ENCODE results near the gene ATP9B.

The ATP9B gene

DNA sequence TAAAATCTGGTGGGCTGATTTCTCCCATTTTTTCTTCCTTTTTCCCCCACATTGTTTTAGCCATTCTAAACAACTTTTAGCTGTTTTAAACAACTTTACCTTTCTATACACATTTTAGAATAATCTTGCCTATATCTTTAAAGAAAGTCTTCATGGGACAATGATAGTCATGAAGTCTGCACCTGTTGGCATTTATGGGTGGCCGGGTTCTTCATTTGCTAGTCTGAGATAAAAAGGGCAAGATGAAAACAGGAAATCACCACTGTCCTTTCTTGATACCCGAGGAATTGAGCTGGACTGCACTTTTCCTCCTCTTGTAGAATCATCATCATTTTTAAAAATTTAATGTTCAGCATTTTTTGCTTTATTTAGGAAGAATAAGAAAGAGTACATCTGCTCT is 104.5 kb downstream of the ATP9B start:
- no peaks in the 10 kb centered on the region for H3K4me1 ChIP-seq (ENCODE audit: insufficient read depth, poor library complexity, severe bottlenecking)
- no peaks in the 10 kb centered on the region for H3K9me3 ChIP-seq (ENCODE audit: severe bottlenecking)
- TF ChIP-seq, protein P1, sequence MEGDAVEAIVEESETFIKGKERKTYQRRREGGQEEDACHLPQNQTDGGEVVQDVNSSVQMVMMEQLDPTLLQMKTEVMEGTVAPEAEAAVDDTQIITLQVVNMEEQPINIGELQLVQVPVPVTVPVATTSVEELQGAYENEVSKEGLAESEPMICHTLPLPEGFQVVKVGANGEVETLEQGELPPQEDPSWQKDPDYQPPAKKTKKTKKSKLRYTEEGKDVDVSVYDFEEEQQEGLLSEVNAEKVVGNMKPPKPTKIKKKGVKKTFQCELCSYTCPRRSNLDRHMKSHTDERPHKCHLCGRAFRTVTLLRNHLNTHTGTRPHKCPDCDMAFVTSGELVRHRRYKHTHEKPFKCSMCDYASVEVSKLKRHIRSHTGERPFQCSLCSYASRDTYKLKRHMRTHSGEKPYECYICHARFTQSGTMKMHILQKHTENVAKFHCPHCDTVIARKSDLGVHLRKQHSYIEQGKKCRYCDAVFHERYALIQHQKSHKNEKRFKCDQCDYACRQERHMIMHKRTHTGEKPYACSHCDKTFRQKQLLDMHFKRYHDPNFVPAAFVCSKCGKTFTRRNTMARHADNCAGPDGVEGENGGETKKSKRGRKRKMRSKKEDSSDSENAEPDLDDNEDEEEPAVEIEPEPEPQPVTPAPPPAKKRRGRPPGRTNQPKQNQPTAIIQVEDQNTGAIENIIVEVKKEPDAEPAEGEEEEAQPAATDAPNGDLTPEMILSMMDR (IDR thresholded peaks at IDR 0.05; ENCODE audit: poor library complexity, severe bottlenecking): no peak
- no peak overlapping the region for H3K4me3 ChIP-seq (ENCODE audit: severe bottlenecking)
- no peaks in the 10 kb centered on the region for H3K27me3 ChIP-seq (ENCODE audit: insufficient read depth, poor library complexity, severe bottlenecking)
- H3K36me3 ChIP-seq (ENCODE audit: low read depth): no peaks in the 10 kb centered on the region
- DNase-seq (ENCODE audit: low spot score): no peak
- H3K27ac ChIP-seq (ENCODE audit: poor library complexity, severe bottlenecking): no peak overlapping the region
- no peak for ATAC-seq (ENCODE audit: low read depth)

DNA sequence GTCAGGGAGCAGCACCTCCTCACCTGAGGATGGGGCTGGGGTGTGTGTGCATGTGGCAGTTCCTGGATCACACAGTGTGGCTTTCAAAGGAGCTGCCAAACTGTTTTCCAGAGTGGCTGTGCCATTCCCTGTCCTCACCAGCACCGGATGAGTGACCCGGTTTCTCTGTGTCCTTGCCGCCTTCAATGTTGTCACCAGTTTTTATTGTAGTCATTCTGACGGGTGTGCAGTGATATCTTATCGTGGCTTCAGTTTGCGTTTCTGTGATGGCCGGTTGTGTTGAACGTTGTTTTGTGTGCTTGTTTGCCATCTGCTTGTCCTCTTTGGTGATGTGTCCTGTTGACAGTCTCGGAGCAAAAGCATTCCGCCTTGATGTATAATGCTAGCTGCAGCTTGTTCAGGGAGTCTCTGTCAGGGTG is 108.9 kb downstream of the ATP9B start:
- Histone ChIP-seq H3K9me3 (ENCODE audit: severe bottlenecking) (no peaks in the 10 kb centered on the region), H3K4me3 (ENCODE audit: severe bottlenecking) (no peak overlapping the region), H3K36me3 (ENCODE audit: low read depth) (no peaks in the 10 kb centered on the region), H3K4me1 (ENCODE audit: insufficient read depth, poor library complexity, severe bottlenecking) (no peaks in the 10 kb centered on the region), H3K27ac (ENCODE audit: poor library complexity, severe bottlenecking) (no peak overlapping the region), H3K27me3 (ENCODE audit: insufficient read depth, poor library complexity, severe bottlenecking) (no peaks in the 10 kb centered on the region)
- TF ChIP-seq, protein P1 (IDR thresholded peaks at IDR 0.05; ENCODE audit: poor library complexity, severe bottlenecking): no peak
- DNase-seq (ENCODE audit: low spot score) (no peak), ATAC-seq (ENCODE audit: low read depth) (no peak)

DNA sequence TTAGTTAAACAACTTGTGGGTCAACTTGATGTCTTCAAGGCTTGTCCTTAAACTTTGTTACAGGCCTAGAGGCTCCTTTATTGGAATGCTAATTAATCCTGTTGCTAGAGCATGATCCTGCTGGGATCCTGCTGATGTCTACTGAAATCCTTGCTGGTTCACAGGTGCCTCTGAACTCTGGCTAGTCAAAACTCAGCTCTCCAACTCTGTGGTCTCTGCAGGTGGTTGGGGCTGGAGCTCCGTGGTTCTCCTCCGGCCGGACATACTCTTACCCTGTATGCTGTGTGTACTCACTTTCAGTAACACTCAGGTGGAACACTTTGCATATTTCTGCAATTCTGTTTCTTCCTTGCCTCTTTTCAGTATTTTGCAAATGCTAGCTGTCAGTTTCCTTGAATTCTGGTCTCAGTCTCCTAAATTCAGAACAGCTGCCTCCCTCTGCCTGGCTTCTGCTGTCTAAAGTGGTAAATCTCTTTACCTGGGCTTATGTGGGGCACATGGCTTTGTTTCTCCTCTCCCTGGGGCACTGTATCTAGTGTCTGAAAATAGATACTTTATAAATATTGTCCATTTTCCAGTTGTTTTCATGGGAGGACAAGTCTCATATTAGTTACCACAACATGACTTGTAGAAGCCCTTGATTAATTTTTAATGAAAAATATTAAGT is 113.0 kb downstream of the ATP9B start:
- ATAC-seq (ENCODE audit: low read depth) (no peak), DNase-seq (ENCODE audit: low spot score) (no peak)
- Histone ChIP-seq H3K4me3 (ENCODE audit: severe bottlenecking) (no peak overlapping the region), H3K36me3 (ENCODE audit: low read depth) (no peaks in the 10 kb centered on the region), H3K27ac (ENCODE audit: poor library complexity, severe bottlenecking) (no peak overlapping the region), H3K9me3 (ENCODE audit: severe bottlenecking) (no peaks in the 10 kb centered on the region), H3K4me1 (ENCODE audit: insufficient read depth, poor library complexity, severe bottlenecking) (no peaks in the 10 kb centered on the region), H3K27me3 (ENCODE audit: insufficient read depth, poor library complexity, severe bottlenecking) (no peaks in the 10 kb centered on the region)
- TF ChIP-seq, protein P1 (IDR thresholded peaks at IDR 0.05; ENCODE audit: poor library complexity, severe bottlenecking): no peak

DNA sequence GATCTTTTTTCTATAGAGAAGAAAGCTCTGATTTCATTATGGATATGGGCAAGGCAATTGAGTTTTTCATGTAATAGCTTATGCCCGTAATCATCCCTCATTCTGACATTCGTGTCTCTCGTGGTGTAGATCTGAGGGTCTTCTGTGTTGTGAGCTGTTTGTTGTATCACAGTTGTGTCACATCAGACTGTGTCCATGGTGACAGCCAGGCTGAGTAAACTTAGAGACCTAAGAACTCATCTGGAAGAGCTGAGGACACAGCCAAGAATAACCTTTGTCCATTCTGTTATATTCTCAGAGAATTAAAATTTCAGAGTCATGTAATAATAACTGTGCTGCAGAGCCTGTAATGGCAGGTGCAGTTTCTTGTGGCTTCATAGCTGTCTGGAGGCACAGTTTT is 116.5 kb downstream of the ATP9B start:
- no peaks in the 10 kb centered on the region for H3K27me3 ChIP-seq (ENCODE audit: insufficient read depth, poor library complexity, severe bottlenecking)
- no peak overlapping the region for H3K4me3 ChIP-seq (ENCODE audit: severe bottlenecking)
- TF ChIP-seq, protein P1 (IDR thresholded peaks at IDR 0.05; ENCODE audit: poor library complexity, severe bottlenecking): no peak
- H3K36me3 ChIP-seq (ENCODE audit: low read depth): no peaks in the 10 kb centered on the region
- no peak for DNase-seq (ENCODE audit: low spot score)
- no peaks in the 10 kb centered on the region for H3K9me3 ChIP-seq (ENCODE audit: severe bottlenecking)
- no peaks in the 10 kb centered on the region for H3K4me1 ChIP-seq (ENCODE audit: insufficient read depth, poor library complexity, severe bottlenecking)
- H3K27ac ChIP-seq (ENCODE audit: poor library complexity, severe bottlenecking): no peak overlapping the region
- ATAC-seq (ENCODE audit: low read depth): no peak

DNA sequence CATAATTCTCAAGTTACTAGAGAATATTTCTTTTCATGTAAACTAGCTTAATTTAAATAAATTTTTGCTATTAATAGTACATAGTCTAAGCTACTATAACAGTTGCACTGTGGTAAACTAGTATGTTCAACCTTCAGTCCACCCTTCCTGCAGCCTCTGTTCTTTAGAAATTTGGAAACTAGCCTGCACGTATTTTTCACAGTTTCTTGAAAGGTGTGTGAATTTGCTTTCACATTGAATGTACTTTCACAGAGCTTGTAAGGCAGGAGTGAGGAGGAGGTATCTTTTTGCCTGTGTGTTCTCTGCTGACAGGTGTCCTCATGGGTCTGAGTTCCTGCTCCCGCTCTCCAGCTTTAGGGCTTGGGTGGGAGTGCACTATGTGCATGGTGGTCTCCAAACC is 117.5 kb downstream of the ATP9B start:
- Histone ChIP-seq H3K4me3 (ENCODE audit: severe bottlenecking) (no peak overlapping the region), H3K4me1 (ENCODE audit: insufficient read depth, poor library complexity, severe bottlenecking) (no peaks in the 10 kb centered on the region), H3K27ac (ENCODE audit: poor library complexity, severe bottlenecking) (no peak overlapping the region), H3K36me3 (ENCODE audit: low read depth) (no peaks in the 10 kb centered on the region), H3K27me3 (ENCODE audit: insufficient read depth, poor library complexity, severe bottlenecking) (no peaks in the 10 kb centered on the region), H3K9me3 (ENCODE audit: severe bottlenecking) (no peaks in the 10 kb centered on the region)
- DNase-seq (ENCODE audit: low spot score) (no peak), ATAC-seq (ENCODE audit: low read depth) (no peak)
- TF ChIP-seq, protein P1 (IDR thresholded peaks at IDR 0.05; ENCODE audit: poor library complexity, severe bottlenecking): no peak
